ENCODE results near the gene FRMPD1.
"Not testable (repeated sequence)": the region's sequence is repeated elsewhere in the genome, so short reads cannot be mapped to it uniquely, and the experiment has no call there.

Gene FRMPD1

GRCh38 chr9:37760416-37761161 lies 109.8 kb downstream of the FRMPD1 start:
- DNase-seq (ENCODE audit: low spot score): no peak
- TF ChIP-seq, protein P1, sequence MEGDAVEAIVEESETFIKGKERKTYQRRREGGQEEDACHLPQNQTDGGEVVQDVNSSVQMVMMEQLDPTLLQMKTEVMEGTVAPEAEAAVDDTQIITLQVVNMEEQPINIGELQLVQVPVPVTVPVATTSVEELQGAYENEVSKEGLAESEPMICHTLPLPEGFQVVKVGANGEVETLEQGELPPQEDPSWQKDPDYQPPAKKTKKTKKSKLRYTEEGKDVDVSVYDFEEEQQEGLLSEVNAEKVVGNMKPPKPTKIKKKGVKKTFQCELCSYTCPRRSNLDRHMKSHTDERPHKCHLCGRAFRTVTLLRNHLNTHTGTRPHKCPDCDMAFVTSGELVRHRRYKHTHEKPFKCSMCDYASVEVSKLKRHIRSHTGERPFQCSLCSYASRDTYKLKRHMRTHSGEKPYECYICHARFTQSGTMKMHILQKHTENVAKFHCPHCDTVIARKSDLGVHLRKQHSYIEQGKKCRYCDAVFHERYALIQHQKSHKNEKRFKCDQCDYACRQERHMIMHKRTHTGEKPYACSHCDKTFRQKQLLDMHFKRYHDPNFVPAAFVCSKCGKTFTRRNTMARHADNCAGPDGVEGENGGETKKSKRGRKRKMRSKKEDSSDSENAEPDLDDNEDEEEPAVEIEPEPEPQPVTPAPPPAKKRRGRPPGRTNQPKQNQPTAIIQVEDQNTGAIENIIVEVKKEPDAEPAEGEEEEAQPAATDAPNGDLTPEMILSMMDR (IDR thresholded peaks at IDR 0.05; ENCODE audit: extremely low read depth, missing control alignments): no peak

GRCh38 chr9:37761511-37761910 lies 110.8 kb downstream of the FRMPD1 start:
- DNase-seq (ENCODE audit: low spot score): no peak
- TF ChIP-seq, protein P1 (IDR thresholded peaks at IDR 0.05; ENCODE audit: extremely low read depth, missing control alignments): no peak

DNA sequence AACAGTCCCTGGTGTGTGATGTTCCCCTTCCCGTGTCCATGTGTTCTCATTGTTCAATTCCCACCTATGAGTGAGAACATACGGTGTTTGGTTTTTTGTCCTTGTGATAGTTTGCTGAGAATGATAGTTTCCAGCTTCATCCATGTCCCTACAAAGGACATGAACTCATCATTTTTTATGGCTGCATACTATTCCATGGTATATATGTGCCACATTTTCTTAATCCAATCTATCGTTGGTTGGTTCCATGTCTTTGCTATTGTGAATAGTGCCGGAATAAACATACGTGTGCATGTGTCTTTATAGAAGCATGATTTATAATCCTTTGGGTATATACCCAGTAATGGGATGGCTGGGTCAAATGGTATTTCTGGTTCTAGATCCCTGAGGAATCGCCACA lies 114.5 kb downstream of the FRMPD1 start:
- DNase-seq (ENCODE audit: low spot score): not testable (repeated sequence)

DNA sequence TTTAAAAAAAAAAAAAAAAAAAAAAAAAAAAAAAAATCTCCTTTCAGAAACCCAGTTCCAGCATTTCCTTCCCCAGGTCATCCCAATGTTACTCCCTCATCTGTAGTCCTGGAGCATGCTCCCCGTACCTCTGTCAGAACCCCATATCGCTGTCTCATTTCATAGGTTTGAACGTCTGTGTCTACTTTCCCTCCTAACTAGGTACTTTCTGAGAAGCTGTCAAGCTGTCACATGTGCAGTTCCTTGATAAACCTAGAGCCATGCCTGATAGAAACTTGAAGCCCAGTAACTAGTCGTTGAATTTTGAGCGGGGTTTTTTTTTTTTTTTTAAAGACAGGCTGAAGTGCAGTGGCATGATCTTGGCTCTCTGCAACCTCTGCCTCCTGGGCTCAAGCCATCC lies 118.6 kb downstream of the FRMPD1 start:
- TF ChIP-seq, protein P1 (IDR thresholded peaks at IDR 0.05; ENCODE audit: extremely low read depth, missing control alignments): no peak
- no peak for DNase-seq (ENCODE audit: low spot score)

GRCh38 chr9:37769995-37770394 lies 119.2 kb downstream of the FRMPD1 start:
- DNase-seq (ENCODE audit: low spot score): no peak
- TF ChIP-seq, protein P1 (IDR thresholded peaks at IDR 0.05; ENCODE audit: extremely low read depth, missing control alignments): no peak

DNA sequence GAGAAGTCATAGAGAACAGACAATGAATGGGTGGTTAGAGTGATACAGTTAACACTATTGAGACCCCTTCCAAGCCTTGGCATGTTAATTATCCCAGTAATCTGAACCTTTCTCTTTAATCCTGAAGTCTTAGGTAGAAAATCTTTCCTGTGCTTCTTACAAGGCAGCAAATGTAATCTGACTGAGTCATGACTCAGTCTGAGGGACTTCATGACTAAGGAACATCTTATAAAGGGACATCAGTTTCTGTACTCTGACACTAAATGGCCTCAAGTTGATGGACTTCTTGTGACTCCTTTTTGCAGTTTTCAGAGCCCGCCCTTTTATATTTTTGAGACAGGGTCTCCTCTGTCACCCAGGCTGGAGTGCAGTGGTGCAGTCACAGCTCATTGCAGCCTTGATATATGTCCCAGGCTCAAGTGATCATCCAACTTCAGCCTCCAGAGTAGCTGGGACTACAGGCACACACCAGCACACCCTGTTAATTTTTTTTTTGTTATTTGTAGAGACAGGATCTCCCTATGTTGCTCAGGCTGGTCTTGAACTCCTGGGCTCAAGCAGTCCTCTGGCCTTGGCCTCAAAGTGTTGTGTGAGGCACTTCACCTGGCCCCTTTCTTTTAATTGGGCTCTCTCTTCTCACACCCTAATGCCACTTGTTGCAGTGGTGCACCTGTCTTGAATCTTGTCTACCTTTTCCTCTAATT lies 124.6 kb downstream of the FRMPD1 start:
- DNase-seq (ENCODE audit: low spot score): no peak
- TF ChIP-seq, protein P1 (IDR thresholded peaks at IDR 0.05; ENCODE audit: extremely low read depth, missing control alignments): no peak

DNA sequence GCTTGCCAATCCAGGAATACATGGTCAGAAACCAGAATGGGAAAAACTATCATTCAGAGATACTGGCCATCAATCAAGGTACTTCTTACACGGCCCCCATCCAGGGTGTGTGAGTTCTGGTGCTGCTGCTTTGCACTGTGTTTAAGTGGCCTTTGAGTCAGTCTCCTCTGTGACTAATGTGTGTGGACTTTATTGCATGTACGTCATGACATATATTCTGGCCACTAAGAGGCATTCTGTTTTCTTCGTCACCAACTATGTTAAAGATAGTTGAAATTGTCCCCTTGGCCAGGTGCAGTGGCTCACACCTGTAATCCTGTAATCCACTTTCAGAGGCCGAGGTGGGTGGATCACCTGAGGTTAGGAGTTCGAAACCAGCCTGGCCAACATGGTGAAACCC lies 125.6 kb downstream of the FRMPD1 start:
- TF ChIP-seq, protein P1 (IDR thresholded peaks at IDR 0.05; ENCODE audit: extremely low read depth, missing control alignments): no peak
- DNase-seq (ENCODE audit: low spot score): no peak

All from GM20000 (cell line).